HepG2 (cell line): Measurements from ENCODE around the gene RILP. TPM values are rescaled to one million over a fixed set of nuclear protein-coding genes. Genes with fewer than 3 reads are reported as not detected.

ENCODE experiments used
- AGO1 ChIP-seq: fragments of 200-400 bp; formaldehyde crosslinking; IDR thresholded peaks from 2 replicates; pipeline ENCODE4 v1.6.1; 2017; ENCODE audit warnings: mild to moderate bottlenecking, low read depth, low read length, moderate library complexity; ENCODE audit not compliant: poor library complexity, severe bottlenecking
- GTF2F1 ChIP-seq: fragments of 150-350 bp; IDR thresholded peaks from 2 replicates; pipeline ENCODE4 v1.6.1; 2014; ENCODE audit warnings: low read length
- HDAC6 ChIP-seq: fragments of 200-600 bp; sonication (generic); IDR thresholded peaks from 2 replicates; pipeline ENCODE4 v1.7.0; 2017; ENCODE audit warnings: mild to moderate bottlenecking, antibody characterized with exemption, low read length, low read depth
- KAT8 ChIP-seq: IDR thresholded peaks from 2 replicates; pipeline ENCODE4 v1.6.1; 2016; ENCODE audit warnings: missing genetic modification reagents, missing compliant biosample characterization
- KDM5A ChIP-seq: fragments of 200-600 bp; sonication (generic); IDR thresholded peaks from 2 replicates; pipeline ENCODE4 v1.7.0; 2018; ENCODE audit warnings: antibody characterized with exemption, mild to moderate bottlenecking, low read length, borderline replicate concordance
- MED1 ChIP-seq: sonication (generic); formaldehyde crosslinking; IDR thresholded peaks from 2 replicates; pipeline ENCODE4 v1.4.0; 2020; ENCODE audit warnings: missing genetic modification reagents
- RCOR2 ChIP-seq: IDR thresholded peaks from 2 replicates; pipeline ENCODE4 v1.6.1; 2016; ENCODE audit warnings: missing biosample characterization, missing genetic modification reagents
- ZBTB1 ChIP-seq: sonication (generic); formaldehyde crosslinking; IDR thresholded peaks from 2 replicates; pipeline ENCODE4 v1.4.0; 2020; ENCODE audit warnings: missing genetic modification reagents, borderline replicate concordance
- ZNF253 ChIP-seq: sonication (generic); formaldehyde crosslinking; IDR thresholded peaks from 2 replicates; pipeline ENCODE4 v1.8.0; 2022; ENCODE audit warnings: mild to moderate bottlenecking, missing genetic modification reagents, borderline replicate concordance
- ZNF317 ChIP-seq: sonication (generic); formaldehyde crosslinking; IDR thresholded peaks from 2 replicates; pipeline ENCODE4 v1.5.0; 2020; ENCODE audit warnings: mild to moderate bottlenecking, missing genetic modification reagents
- ZNF446 ChIP-seq: sonication (generic); formaldehyde crosslinking; IDR thresholded peaks from 2 replicates; pipeline ENCODE4 v1.5.0; 2020; ENCODE audit warnings: mild to moderate bottlenecking, missing genetic modification reagents
- ZNF703 ChIP-seq: sonication (generic); formaldehyde crosslinking; IDR thresholded peaks from 2 replicates; pipeline ENCODE4 v1.5.1; 2020; ENCODE audit warnings: missing genetic modification reagents, mild to moderate bottlenecking, moderate library complexity, borderline replicate concordance
- ZNF781 ChIP-seq: sonication (generic); formaldehyde crosslinking; IDR thresholded peaks from 2 replicates; pipeline ENCODE4 v1.5.1; 2020; ENCODE audit warnings: borderline replicate concordance, mild to moderate bottlenecking, missing genetic modification reagents; ENCODE audit errors: not compliant biosample characterization
- polyA plus RNA-seq, 8 experiments: library from polyadenylated mRNA; depleted of rRNA in 3 of 8; stranded (reverse) in 7 of 8; unstranded in 1 of 8; fragments of >200 nt; fragmentation: Illumina TruSeq in 4 of 8; extraction: Trizol in 4 of 8; gene quantifications; 2 replicates each; pipeline versions ENCODE4 v1.2.1 to v1.2.3, GENCODE V29; 2011 to 2016; ENCODE audit warnings: low read depth in 4 of 8, missing spikeins in 1 of 8, mixed read lengths in 1 of 8; ENCODE audit not compliant: insufficient read depth in 1 of 8
- total RNA-seq, 5 experiments: library from RNA; depleted of rRNA; stranded (reverse); fragments of >200 nt; fragmentation: Illumina TruSeq; extraction: Trizol; gene quantifications; 2 replicates each; pipeline ENCODE4 v1.2.3, GENCODE V29; 2016; ENCODE audit warnings: low read depth in 1 of 5
- TF ChIP-seq, protein P1 (sequence below): IDR thresholded peaks from 2 replicates; pipeline ENCODE4 v1.6.1; 2018; ENCODE audit warnings: missing genetic modification reagents
- TF ChIP-seq, protein P2 (sequence below): sonication (generic); formaldehyde crosslinking; conservative IDR thresholded peaks from 2 replicates; pipeline ENCODE4 v1.8.1; 2023; ENCODE audit warnings: missing genetic modification reagents
- TF ChIP-seq, protein P3 (sequence below): IDR thresholded peaks from 2 replicates; pipeline ENCODE4 v1.6.1; 2016; ENCODE audit warnings: missing genetic modification reagents, missing compliant biosample characterization
- TF ChIP-seq, protein P4 (sequence below): sonication (generic); formaldehyde crosslinking; IDR thresholded peaks from 2 replicates; pipeline ENCODE4 v1.4.0; 2020; ENCODE audit warnings: missing genetic modification reagents, borderline replicate concordance
- TF ChIP-seq, protein P5 (sequence below): sonication (generic); formaldehyde crosslinking; IDR thresholded peaks from 2 replicates; pipeline ENCODE4 v1.8.1; 2022; ENCODE audit warnings: mild to moderate bottlenecking, missing genetic modification reagents
- TF ChIP-seq, protein P6 (sequence below): sonication (generic); formaldehyde crosslinking; conservative IDR thresholded peaks from 2 replicates; pipeline ENCODE4 v1.4.0; 2020; ENCODE audit warnings: missing genetic modification reagents

Gene RILP
- total and polyA plus RNA-seq, 2 of the 13 experiments (the other 11 are each of a cell fraction or from before 2014, with no cell fraction given): 6.6 to 8.1 TPM

DNA sequence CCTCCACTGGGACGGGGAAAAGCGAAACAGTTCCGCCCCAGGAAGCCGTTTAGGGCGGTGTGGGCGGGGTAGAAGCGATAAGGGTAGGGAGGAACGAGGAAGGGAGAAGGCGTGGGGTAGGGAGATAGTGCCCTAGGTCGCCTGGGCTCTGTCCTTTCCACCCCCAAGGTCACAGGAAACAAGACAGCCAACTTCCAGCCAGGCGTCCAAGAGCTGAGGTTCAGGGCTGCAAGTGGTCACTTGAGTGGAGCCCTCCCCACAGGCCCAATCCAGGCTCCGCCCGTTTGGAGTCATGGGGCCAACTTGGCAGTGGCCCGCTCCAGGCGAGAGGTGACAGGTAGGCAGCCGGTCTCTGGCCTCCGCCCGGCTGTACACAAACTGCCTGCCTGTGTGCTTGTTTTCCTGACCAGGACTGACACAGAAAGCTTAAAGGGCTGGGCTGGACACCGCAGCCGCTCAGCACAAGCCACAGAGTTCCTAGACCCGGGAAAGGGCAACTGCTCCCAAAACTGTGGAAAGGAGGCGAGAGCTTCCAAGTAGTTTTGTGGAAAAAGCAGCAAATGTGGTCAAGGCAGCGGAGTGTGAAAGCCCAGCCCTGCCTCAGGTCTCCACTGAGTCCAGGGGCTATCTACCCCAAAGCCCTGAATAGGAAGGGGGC is at the start of gene RILP (continued):
- TF ChIP-seq ZBTB1 (CRISPR knock-in tag) (no peak), RCOR2 (CRISPR knock-in tag) (no peak), MED1 (CRISPR knock-in tag) (peak; percentile 86), GTF2F1 (no peak), ZNF253 (CRISPR knock-in tag) (no peak), KDM5A (no peak), ZNF317 (CRISPR knock-in tag) (peak; percentile 69; the same call in 1 of the 2 replicates), AGO1 (no peak), HDAC6 (no peak), KAT8 (CRISPR knock-in tag) (no peak), ZNF703 (CRISPR knock-in tag) (no peak), ZNF446 (CRISPR knock-in tag) (no peak), ZNF781 (CRISPR knock-in tag) (no peak)
- TF ChIP-seq, protein P1, sequence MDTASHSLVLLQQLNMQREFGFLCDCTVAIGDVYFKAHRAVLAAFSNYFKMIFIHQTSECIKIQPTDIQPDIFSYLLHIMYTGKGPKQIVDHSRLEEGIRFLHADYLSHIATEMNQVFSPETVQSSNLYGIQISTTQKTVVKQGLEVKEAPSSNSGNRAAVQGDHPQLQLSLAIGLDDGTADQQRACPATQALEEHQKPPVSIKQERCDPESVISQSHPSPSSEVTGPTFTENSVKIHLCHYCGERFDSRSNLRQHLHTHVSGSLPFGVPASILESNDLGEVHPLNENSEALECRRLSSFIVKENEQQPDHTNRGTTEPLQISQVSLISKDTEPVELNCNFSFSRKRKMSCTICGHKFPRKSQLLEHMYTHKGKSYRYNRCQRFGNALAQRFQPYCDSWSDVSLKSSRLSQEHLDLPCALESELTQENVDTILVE (CRISPR knock-in tag): 0 out of 2 replicates have a peak, but pooled peaks have one; percentile 66
- TF ChIP-seq, protein P2, sequence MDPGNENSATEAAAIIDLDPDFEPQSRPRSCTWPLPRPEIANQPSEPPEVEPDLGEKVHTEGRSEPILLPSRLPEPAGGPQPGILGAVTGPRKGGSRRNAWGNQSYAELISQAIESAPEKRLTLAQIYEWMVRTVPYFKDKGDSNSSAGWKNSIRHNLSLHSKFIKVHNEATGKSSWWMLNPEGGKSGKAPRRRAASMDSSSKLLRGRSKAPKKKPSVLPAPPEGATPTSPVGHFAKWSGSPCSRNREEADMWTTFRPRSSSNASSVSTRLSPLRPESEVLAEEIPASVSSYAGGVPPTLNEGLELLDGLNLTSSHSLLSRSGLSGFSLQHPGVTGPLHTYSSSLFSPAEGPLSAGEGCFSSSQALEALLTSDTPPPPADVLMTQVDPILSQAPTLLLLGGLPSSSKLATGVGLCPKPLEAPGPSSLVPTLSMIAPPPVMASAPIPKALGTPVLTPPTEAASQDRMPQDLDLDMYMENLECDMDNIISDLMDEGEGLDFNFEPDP (CRISPR knock-in tag): no peak
- TF ChIP-seq, protein P3, sequence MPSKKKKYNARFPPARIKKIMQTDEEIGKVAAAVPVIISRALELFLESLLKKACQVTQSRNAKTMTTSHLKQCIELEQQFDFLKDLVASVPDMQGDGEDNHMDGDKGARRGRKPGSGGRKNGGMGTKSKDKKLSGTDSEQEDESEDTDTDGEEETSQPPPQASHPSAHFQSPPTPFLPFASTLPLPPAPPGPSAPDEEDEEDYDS (CRISPR knock-in tag): peak; percentile 73
- TF ChIP-seq, protein P4, sequence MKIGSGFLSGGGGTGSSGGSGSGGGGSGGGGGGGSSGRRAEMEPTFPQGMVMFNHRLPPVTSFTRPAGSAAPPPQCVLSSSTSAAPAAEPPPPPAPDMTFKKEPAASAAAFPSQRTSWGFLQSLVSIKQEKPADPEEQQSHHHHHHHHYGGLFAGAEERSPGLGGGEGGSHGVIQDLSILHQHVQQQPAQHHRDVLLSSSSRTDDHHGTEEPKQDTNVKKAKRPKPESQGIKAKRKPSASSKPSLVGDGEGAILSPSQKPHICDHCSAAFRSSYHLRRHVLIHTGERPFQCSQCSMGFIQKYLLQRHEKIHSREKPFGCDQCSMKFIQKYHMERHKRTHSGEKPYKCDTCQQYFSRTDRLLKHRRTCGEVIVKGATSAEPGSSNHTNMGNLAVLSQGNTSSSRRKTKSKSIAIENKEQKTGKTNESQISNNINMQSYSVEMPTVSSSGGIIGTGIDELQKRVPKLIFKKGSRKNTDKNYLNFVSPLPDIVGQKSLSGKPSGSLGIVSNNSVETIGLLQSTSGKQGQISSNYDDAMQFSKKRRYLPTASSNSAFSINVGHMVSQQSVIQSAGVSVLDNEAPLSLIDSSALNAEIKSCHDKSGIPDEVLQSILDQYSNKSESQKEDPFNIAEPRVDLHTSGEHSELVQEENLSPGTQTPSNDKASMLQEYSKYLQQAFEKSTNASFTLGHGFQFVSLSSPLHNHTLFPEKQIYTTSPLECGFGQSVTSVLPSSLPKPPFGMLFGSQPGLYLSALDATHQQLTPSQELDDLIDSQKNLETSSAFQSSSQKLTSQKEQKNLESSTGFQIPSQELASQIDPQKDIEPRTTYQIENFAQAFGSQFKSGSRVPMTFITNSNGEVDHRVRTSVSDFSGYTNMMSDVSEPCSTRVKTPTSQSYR (CRISPR knock-in tag): no peak
- TF ChIP-seq, protein P5, sequence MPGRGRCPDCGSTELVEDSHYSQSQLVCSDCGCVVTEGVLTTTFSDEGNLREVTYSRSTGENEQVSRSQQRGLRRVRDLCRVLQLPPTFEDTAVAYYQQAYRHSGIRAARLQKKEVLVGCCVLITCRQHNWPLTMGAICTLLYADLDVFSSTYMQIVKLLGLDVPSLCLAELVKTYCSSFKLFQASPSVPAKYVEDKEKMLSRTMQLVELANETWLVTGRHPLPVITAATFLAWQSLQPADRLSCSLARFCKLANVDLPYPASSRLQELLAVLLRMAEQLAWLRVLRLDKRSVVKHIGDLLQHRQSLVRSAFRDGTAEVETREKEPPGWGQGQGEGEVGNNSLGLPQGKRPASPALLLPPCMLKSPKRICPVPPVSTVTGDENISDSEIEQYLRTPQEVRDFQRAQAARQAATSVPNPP (CRISPR knock-in tag): no peak
- TF ChIP-seq, protein P6, sequence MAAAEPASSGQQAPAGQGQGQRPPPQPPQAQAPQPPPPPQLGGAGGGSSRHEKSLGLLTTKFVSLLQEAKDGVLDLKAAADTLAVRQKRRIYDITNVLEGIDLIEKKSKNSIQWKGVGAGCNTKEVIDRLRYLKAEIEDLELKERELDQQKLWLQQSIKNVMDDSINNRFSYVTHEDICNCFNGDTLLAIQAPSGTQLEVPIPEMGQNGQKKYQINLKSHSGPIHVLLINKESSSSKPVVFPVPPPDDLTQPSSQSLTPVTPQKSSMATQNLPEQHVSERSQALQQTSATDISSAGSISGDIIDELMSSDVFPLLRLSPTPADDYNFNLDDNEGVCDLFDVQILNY: no peak
